Pancreas (tissue), 10 donors: ENCODE measurements around the gene BRD3OS. TPM values are rescaled to one million over a fixed set of nuclear protein-coding genes. Genes with fewer than 3 reads are reported as not detected.
A peak's percentile ranks its signal among the peaks of the same experiment; 100 is the strongest.

ENCODE experiments used
- ATAC-seq, 4 donors: fragments of 200-7000 bp; cut with Tn5 transposase; one replicate each; pipeline versions ENCODE4 v1.8.0 to v1.9.1; 2020; ENCODE audit warnings: mild to moderate bottlenecking in 4 of 4, moderate library complexity in 4 of 4
- DNase-seq, 6 donors: peaks; one replicate each; pipeline ENCODE4 v3.0.0-alpha.2; 2020
- FAIRE-seq: peaks from 2 replicates; lab custom pipeline; 2012; peaks lifted over from hg19 to GRCh38; lab: Jason Lieb, UNC
- H3K27ac ChIP-seq, 4 donors: fragments of 200-600 bp; sonication (generic); 1 replicate in 3 of 4; 2 replicates in 1 of 4; pipeline versions ENCODE4 v1.5.0 to v1.8.0; 2020
- H3K27me3 ChIP-seq, 4 donors: fragments of 200-600 bp; one replicate each; pipeline ENCODE4 v1.8.0; 2021
- H3K36me3 ChIP-seq, 3 donors: fragments of 200-600 bp; sonication (generic) in 1 of 3; one replicate each; pipeline versions ENCODE4 v1.5.0 to v1.8.0; 2020 to 2021
- H3K4me1 ChIP-seq, 3 donors: fragments of 200-600 bp; one replicate each; pipeline ENCODE4 v1.8.0; 2021
- H3K4me3 ChIP-seq, 4 donors: fragments of 200-600 bp; sonication (generic) in 2 of 4; one replicate each; pipeline versions ENCODE4 v1.5.0 to v1.8.0; 2020 to 2021
- H3K9me3 ChIP-seq, 4 donors: fragments of 200-600 bp; one replicate each; pipeline ENCODE4 v1.8.0; 2021
- WGBS, 2 donors: extraction: QIAGEN DNeasy Blood & Tissue Kit; methylation state at CpG; one replicate each; pipeline ENCODE4 v1.1.7; 2013; 5-methylcytosine and 5-hydroxymethylcytosine counted together
- intact Hi-C, 3 donors: fragments of 100-400 bp; cut with DNase I; formaldehyde crosslinking; loops; one replicate each; pipeline versions ENCODE4 v1.11.1 to v1.14.2; 2022
- polyA plus RNA-seq, 2 donors: library from polyadenylated mRNA; stranded (reverse); fragments of 200-250 nt; gene quantifications; one replicate each; pipeline ENCODE4 v1.2.3, GENCODE V29; 2013
- total RNA-seq, 6 donors: library from RNA; stranded (reverse); fragmentation: NEBNext Ultra II Directional in 4 of 6; extraction: Animal tissue kit (Norgen Biotek cat#: 25700) in 4 of 6; gene quantifications; one replicate each; pipeline versions ENCODE4 v1.2.1 to v1.2.4, GENCODE V29; 2021 to 2023
- TF ChIP-seq, protein P1 (sequence below), 4 donors: fragments of 200-600 bp; sonication (generic) in 3 of 4; IDR thresholded peaks; one replicate each; pipeline versions ENCODE4 v1.5.0 to v1.8.0; 2021; ENCODE audit warnings: antibody characterized with exemption in 4 of 4
- donor health status: healthy with polysubstance abuse.
- donor health status: DM: no; HTN: no; CAD: no; lungs with moderate emphysema.
- donor health status: DM: no; HTN: no; CAD: no.
- donor health status: control.
- donor health status: control.
- donor health status: Bipolar disorder and iron deficiency.
- donor health status: DM: yes; HTN: yes; CAD: no.
- donor health status: DM: no; HTN: no; CAD: no.
- donor health status: DM: no; HTN: no; CAD: no.
- donor health status: DM: yes; HTN: yes; CAD: no.

Gene BRD3OS
- total and polyA plus RNA-seq, 8 donors = 4.8 to 12.5 (median 7.3) TPM

DNA sequence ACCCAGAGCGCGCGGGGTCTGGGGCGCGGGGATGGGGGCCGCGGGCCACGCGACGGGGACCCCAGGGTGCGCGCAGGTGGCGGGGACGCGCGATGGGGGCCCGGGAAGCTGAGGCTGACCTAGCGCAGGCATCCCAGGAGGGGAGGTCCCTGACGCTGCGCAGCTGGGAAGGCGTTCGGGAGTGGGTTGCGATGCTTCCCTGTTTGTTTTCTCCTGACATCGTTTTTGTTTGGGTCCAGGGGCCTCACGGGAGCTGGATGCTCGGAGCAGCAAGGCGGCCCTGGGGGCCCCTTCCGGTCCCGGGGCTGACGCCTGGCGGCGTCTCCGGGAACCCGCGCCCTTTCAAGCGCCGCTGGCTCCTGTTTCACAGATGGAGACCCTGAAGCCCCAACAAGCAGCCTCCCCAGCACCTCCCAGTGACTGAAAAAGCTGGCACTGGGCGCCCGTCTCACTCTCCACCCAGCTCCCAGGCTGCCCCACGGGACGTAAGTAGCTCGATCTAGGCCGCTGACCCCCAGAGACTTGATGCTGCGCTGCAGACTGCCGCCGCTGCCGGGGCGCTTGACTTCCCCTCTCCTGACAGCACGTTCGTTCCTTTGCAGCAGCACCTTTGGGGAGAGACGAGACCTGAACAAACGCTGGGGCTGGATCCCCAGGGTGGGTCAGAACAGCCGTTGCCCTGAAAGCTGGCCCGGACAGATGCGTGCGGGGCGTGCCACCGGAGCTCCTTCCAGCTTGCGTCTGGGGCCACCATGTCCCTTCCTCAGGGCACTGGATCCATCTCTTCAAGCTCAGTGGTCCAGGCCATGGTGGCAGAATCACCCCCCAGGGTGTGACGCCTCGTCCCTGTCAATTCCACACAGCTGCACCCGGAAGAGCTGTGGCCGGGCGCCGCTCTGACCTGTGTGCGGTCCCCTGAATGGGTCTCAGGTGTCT is 593 bp downstream of the BRD3OS start:
- Histone ChIP-seq H3K4me3 (peak overlapping the region; percentile 77 to 97 (median 90)), H3K36me3 (no peaks in the 10 kb centered on the region), H3K4me1 (peaks cover 5 to 6% (median 5%) of the 10 kb centered on the region in 3 donors), H3K27me3 (no peaks in the 10 kb centered on the region), H3K27ac (peak overlapping the region in 3 of 4 donors; percentile 16 to 51 (median 33)), H3K9me3 (no peaks in the 10 kb centered on the region)
- FAIRE-seq (no peak), ATAC-seq (peak in 3 of 4 donors; percentile 4 to 7 (median 6)), DNase-seq (peak in 5 of 6 donors; percentile 31 to 83 (median 66))
- intact Hi-C loops = no loop called here
- 16 to 17% methylated on average over 65 to 66 of the region's 66 CpGs for WGBS, 2 donors
- TF ChIP-seq, protein P1, sequence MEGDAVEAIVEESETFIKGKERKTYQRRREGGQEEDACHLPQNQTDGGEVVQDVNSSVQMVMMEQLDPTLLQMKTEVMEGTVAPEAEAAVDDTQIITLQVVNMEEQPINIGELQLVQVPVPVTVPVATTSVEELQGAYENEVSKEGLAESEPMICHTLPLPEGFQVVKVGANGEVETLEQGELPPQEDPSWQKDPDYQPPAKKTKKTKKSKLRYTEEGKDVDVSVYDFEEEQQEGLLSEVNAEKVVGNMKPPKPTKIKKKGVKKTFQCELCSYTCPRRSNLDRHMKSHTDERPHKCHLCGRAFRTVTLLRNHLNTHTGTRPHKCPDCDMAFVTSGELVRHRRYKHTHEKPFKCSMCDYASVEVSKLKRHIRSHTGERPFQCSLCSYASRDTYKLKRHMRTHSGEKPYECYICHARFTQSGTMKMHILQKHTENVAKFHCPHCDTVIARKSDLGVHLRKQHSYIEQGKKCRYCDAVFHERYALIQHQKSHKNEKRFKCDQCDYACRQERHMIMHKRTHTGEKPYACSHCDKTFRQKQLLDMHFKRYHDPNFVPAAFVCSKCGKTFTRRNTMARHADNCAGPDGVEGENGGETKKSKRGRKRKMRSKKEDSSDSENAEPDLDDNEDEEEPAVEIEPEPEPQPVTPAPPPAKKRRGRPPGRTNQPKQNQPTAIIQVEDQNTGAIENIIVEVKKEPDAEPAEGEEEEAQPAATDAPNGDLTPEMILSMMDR (IDR thresholded peaks at IDR 0.05) = no peak

DNA sequence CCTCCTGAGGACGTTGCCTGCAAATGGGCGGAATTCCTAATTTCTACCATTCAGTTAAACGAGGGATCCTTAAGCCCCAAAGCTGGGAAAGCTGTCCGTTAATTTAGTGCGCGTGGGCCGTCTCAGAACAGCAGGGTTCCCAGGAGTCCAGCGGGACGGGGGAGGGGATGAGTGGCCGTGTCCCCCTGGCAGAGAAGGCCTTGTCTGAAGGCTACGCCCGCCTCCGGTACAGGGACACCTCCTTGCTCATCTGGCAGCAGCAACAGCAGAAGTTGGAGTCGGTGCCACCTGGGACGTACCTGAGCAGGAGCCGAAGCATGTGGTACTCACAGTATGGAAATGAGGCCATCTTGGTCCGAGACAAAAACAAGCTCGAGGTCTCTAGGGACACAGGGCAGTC is 1.3 kb downstream of the BRD3OS start:
- TF ChIP-seq, protein P1 (IDR thresholded peaks at IDR 0.05) = no peak
- H3K36me3 ChIP-seq = peaks cover 0 to under 1% (median 0%) of the 10 kb centered on the region in 3 donors
- H3K4me3 ChIP-seq = no peak overlapping the region
- intact Hi-C loops = no loop called here
- 86 to 89% methylated on average over 18 of the region's 18 CpGs for WGBS, 2 donors
- H3K4me1 ChIP-seq = peaks cover 5 to 6% (median 5%) of the 10 kb centered on the region in 3 donors
- H3K27ac ChIP-seq = no peak overlapping the region
- DNase-seq (peak in 4 of 6 donors; percentile 47 to 78 (median 58)), FAIRE-seq (no peak), ATAC-seq (no peak)
- no peaks in the 10 kb centered on the region for H3K9me3 ChIP-seq
- no peaks in the 10 kb centered on the region for H3K27me3 ChIP-seq

DNA sequence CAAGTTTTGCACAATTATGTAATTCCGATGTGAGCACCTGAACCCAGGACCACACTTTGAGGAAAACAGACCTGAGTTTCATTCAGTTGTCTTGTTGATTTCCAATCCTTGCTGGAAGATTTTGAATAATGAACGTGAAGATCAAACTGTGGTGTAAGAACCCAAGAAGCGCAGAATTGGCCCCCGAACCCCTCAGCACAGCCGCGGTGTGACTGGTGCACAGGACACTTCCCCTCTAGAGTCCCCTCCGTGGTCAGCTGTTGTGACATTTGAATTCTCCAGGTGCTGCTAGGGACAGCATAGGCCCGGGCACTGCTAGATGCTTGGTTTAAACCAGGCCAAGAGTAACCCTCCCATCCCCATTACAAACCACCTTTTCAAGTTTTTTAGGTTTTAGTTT is 1.7 kb downstream of the BRD3OS start:
- WGBS, 2 donors = 86 to 91% methylated on average over 8 of the region's 8 CpGs
- Histone ChIP-seq H3K4me3 (no peak overlapping the region), H3K27ac (no peak overlapping the region), H3K4me1 (peaks cover 5 to 6% (median 5%) of the 10 kb centered on the region in 3 donors), H3K9me3 (no peaks in the 10 kb centered on the region), H3K36me3 (peaks cover 0 to 4% (median 0%) of the 10 kb centered on the region in 3 donors), H3K27me3 (no peaks in the 10 kb centered on the region)
- intact Hi-C loops = no loop called here
- FAIRE-seq (no peak), ATAC-seq (no peak), DNase-seq (peak in 1 of 6 donors; percentile 12)
- TF ChIP-seq, protein P1 (IDR thresholded peaks at IDR 0.05) = no peak

DNA sequence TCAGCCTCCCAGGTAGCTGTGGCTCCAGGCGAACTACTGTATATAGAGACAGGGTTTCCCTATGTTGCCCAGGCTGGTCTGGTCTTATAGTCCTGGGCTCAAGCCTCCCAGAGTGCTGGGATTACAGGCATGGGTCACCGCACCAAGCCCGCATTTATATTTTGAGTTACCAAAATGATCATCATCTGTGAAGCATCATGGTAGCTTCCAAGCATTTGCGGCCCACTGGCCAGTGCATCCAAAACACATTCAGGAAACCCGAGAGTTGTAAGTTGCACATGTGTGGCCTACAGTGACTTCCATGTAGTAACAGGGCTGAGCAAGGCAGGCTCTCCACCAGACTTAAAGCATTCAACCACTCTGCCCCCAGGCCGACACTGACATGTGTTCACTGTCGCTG is 2.3 kb downstream of the BRD3OS start:
- TF ChIP-seq, protein P1 (IDR thresholded peaks at IDR 0.05) = no peak
- DNase-seq = peak in 2 of 6 donors; percentile 11 to 36
- peaks cover 5 to 6% (median 5%) of the 10 kb centered on the region in 3 donors for H3K4me1 ChIP-seq
- H3K9me3 ChIP-seq = no peaks in the 10 kb centered on the region
- no peaks in the 10 kb centered on the region for H3K27me3 ChIP-seq
- no peak overlapping the region for H3K27ac ChIP-seq
- intact Hi-C loops = no loop called here
- peaks cover 0 to 10% (median 1%) of the 10 kb centered on the region in 3 donors for H3K36me3 ChIP-seq
- no peak overlapping the region for H3K4me3 ChIP-seq
- no peak for FAIRE-seq
- ATAC-seq = no peak
- WGBS, 2 donors = 93 to 94% methylated on average over 7 of the region's 7 CpGs
